PC-3 (cell line): ENCODE results near the gene H6PD.

ENCODE experiments used
- EZH2 ChIP-seq: fragments of 300-600 bp; sonication (generic); IDR thresholded peaks from one replicate; pipeline ENCODE4 v1.6.1; 2017; ENCODE audit warnings: antibody characterized with exemption, mild to moderate bottlenecking, low read length; ENCODE audit not compliant: unreplicated experiment
- EZH2phosphoT487 ChIP-seq: fragments of 300-600 bp; sonication (generic); IDR thresholded peaks from 2 replicates; pipeline ENCODE4 v1.6.1; 2018; ENCODE audit warnings: mild to moderate bottlenecking, antibody characterized with exemption, low read length, borderline replicate concordance
- TF ChIP-seq, protein P1 (sequence below): fragments of 300-600 bp; sonication (generic); conservative IDR thresholded peaks from 2 replicates; pipeline ENCODE4 v1.5.1; 2017; ENCODE audit warnings: antibody characterized with exemption, low read depth, mild to moderate bottlenecking, low read length

DNA sequence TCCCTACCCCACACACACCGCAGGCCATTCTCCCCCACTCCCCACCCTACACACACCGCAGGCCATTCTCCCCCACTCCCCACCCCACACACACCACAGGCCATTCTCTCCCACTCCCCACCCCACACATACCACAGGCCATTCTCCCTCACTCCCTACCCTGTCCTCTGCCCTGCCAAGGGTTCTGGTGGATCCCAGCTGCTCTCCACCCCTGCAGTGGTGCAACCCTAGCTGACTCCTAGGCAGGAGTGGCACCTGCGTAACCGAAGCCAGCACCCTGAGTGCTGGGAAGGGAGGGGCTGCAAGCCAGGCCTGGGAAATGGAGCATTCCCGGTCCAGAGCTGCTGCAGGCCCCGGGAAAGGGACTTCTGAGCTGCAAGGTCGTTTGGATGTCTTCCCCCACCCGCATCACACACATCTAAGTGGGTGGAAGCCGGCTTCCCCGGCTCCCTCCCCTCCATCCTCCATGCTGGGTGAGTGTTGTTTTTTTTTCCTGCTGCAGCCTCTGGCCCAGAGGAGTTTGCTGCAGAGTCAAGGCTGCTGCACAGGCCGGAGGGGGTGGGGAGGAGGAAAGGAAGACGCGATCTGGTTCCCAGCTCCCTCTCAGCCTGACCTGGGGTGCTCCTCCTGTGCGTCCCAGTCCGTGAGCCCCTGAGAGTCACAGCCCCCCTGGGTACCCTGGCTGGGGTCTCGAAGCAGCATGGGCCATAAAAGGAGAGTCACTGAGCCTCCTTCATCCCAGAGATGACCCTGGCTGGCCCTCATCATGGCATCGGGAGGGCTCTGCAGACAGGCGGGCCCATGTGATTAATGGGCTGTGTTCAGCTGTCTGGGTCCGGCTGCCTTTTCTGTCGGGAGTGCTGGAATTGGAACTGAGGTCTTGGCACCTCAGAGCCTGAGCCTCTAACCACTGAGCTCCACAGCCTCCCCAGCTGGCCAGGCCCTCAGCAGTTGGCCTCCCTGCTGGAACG is 16.1 kb downstream of the H6PD start:
- TF ChIP-seq, protein P1, sequence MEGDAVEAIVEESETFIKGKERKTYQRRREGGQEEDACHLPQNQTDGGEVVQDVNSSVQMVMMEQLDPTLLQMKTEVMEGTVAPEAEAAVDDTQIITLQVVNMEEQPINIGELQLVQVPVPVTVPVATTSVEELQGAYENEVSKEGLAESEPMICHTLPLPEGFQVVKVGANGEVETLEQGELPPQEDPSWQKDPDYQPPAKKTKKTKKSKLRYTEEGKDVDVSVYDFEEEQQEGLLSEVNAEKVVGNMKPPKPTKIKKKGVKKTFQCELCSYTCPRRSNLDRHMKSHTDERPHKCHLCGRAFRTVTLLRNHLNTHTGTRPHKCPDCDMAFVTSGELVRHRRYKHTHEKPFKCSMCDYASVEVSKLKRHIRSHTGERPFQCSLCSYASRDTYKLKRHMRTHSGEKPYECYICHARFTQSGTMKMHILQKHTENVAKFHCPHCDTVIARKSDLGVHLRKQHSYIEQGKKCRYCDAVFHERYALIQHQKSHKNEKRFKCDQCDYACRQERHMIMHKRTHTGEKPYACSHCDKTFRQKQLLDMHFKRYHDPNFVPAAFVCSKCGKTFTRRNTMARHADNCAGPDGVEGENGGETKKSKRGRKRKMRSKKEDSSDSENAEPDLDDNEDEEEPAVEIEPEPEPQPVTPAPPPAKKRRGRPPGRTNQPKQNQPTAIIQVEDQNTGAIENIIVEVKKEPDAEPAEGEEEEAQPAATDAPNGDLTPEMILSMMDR = no peak
- TF ChIP-seq EZH2phosphoT487 (no peak), EZH2 (no peak)
